CD14-positive monocyte (primary cell): ENCODE results near the gene NFKB1. TPM values are rescaled to one million over a fixed set of nuclear protein-coding genes. Genes with fewer than 3 reads are reported as not detected.

Source experiments
- DNase-seq, 3 donors: peaks; one replicate each; pipeline ENCODE4 v3.0.0-alpha.2; 2011 to 2022
- H2AFZ ChIP-seq: 2 replicates; pipeline ENCODE4 v1.6.0; 2012; ENCODE audit warnings: mild to moderate bottlenecking, low read depth, low read length, inconsistent platforms; ENCODE audit not compliant: insufficient read depth, poor library complexity, severe bottlenecking
- H3K27ac ChIP-seq, 2 donors: 1 replicate in 1 of 2; 2 replicates in 1 of 2; pipeline ENCODE4 v1.5.1; 2012 to 2013; ENCODE audit warnings: low read length in 2 of 2, control low read depth in 1 of 2, inconsistent platforms in 1 of 2, low read depth in 1 of 2, mild to moderate bottlenecking in 1 of 2
- H3K27me3 ChIP-seq, 2 donors: one replicate each; pipeline versions ENCODE4 v1.6.0 to v1.6.1; 2011 to 2013; ENCODE audit warnings: low read length in 2 of 2; ENCODE audit not compliant: control insufficient read depth in 2 of 2, insufficient read depth in 2 of 2
- H3K36me3 ChIP-seq, 2 donors: replicated peaks in 1 of 2; 1 replicate in 1 of 2; 2 replicates in 1 of 2; pipeline versions ENCODE4 v1.5.1 to v1.6.1; 2012 to 2013; ENCODE audit warnings: low read length in 2 of 2, control low read depth in 1 of 2, inconsistent platforms in 1 of 2, mild to moderate bottlenecking in 1 of 2; ENCODE audit not compliant: insufficient read depth in 2 of 2, control insufficient read depth in 1 of 2
- H3K4me1 ChIP-seq, 2 donors: 1 replicate in 1 of 2; 2 replicates in 1 of 2; pipeline versions ENCODE4 v1.5.1 to v1.6.1; 2012 to 2013; ENCODE audit warnings: low read length in 2 of 2, control low read depth in 1 of 2, inconsistent platforms in 1 of 2, mild to moderate bottlenecking in 1 of 2, moderate library complexity in 1 of 2; ENCODE audit not compliant: insufficient read depth in 2 of 2, control insufficient read depth in 1 of 2
- H3K4me2 ChIP-seq: replicated peaks from 2 replicates; pipeline ENCODE3; 2012; ENCODE audit warnings: low read length, moderate library complexity, mild to moderate bottlenecking; ENCODE audit not compliant: poor library complexity, severe bottlenecking; ENCODE audit errors: extremely low read depth
- H3K4me3 ChIP-seq, 3 experiments: fragments of 200-600 bp in 1 of 3; sonication (generic) in 1 of 3; replicated peaks in 1 of 3; 1 replicate in 2 of 3; 2 replicates in 1 of 3; pipeline ENCODE4 v1.5.1; 2011 to 2013; ENCODE audit warnings: low read length in 3 of 3, mild to moderate bottlenecking in 3 of 3, control low read depth in 2 of 3, low read depth in 2 of 3, inconsistent platforms in 1 of 3, moderate library complexity in 1 of 3
- H3K79me2 ChIP-seq: 2 replicates; pipeline ENCODE4 v1.6.0; 2012; ENCODE audit warnings: mild to moderate bottlenecking, control low read depth, inconsistent platforms, low read length, moderate library complexity; ENCODE audit not compliant: insufficient read depth
- H3K9ac ChIP-seq: 2 replicates; pipeline ENCODE4 v1.6.0; 2017; ENCODE audit warnings: low read length, mild to moderate bottlenecking; ENCODE audit not compliant: insufficient read depth, poor library complexity, severe bottlenecking
- H3K9me3 ChIP-seq, 2 donors: replicated peaks in 1 of 2; 1 replicate in 1 of 2; 2 replicates in 1 of 2; pipeline versions ENCODE4 v1.5.1 to v1.6.1; 2012 to 2013; ENCODE audit warnings: low read length in 2 of 2, control low read depth in 1 of 2; ENCODE audit not compliant: control insufficient read depth in 1 of 2, insufficient read depth in 1 of 2
- H4K20me1 ChIP-seq: 2 replicates; pipeline ENCODE4 v1.6.0; 2012; ENCODE audit warnings: mild to moderate bottlenecking, low read length, control low read depth, moderate library complexity; ENCODE audit not compliant: insufficient read depth
- H3K27ac Mint-ChIP-seq, 7 donors: one replicate each; pipeline ENCODE4 v1.8.0; 2020; ENCODE audit warnings: mild to moderate bottlenecking in 7 of 7, mixed read lengths in 7 of 7, moderate library complexity in 6 of 7, inconsistent platforms in 2 of 7
- H3K27me3 Mint-ChIP-seq, 3 donors: one replicate each; pipeline ENCODE4 v1.8.0; 2021 to 2022; ENCODE audit warnings: low read depth in 3 of 3, mild to moderate bottlenecking in 3 of 3, mixed read lengths in 3 of 3, moderate library complexity in 3 of 3, inconsistent platforms in 1 of 3
- H3K36me3 Mint-ChIP-seq, 2 donors: one replicate each; pipeline ENCODE4 v1.8.0; 2020; ENCODE audit warnings: mixed read lengths in 2 of 2, inconsistent platforms in 1 of 2, mild to moderate bottlenecking in 1 of 2
- H3K4me1 Mint-ChIP-seq: one replicate; pipeline ENCODE4 v1.8.0; 2020; ENCODE audit warnings: mild to moderate bottlenecking, mixed read lengths
- H3K4me3 Mint-ChIP-seq, 2 donors: one replicate each; pipeline ENCODE4 v1.8.0; 2020; ENCODE audit warnings: mild to moderate bottlenecking in 2 of 2, mixed read lengths in 2 of 2, moderate library complexity in 1 of 2
- H3K9me3 Mint-ChIP-seq, 7 donors: one replicate each; pipeline ENCODE4 v1.8.0; 2020 to 2022; ENCODE audit warnings: mixed read lengths in 7 of 7, mild to moderate bottlenecking in 6 of 7, moderate library complexity in 6 of 7, inconsistent platforms in 2 of 7
- CTCF ChIP-seq: fragments of 200-600 bp; IDR thresholded peaks from one replicate; pipeline ENCODE4 v1.8.0; 2022; ENCODE audit warnings: antibody characterized with exemption, mild to moderate bottlenecking
- WGBS: methylation state at CpG from one replicate; pipeline ENCODE4 v1.1.5; 2013; ENCODE audit warnings: missing lambda C conversion rate; ENCODE audit not compliant: insufficient coverage; 5-methylcytosine and 5-hydroxymethylcytosine counted together
- intact Hi-C, 2 donors: fragments of 100-400 bp; cut with micrococcal nuclease; formaldehyde crosslinking; loops; one replicate each; pipeline versions ENCODE4 v1.15.0 to v1.15.1; 2023
- polyA plus RNA-seq, 3 donors: library from polyadenylated mRNA; depleted of rRNA in 1 of 3; unstranded in 2 of 3; stranded (reverse) in 1 of 3; fragments of 300-500 nt in 2 of 3; fragments of >200 nt in 1 of 3; fragmentation: Illumina TruSeq in 2 of 3; gene quantifications; 1 replicate in 2 of 3; 2 replicates in 1 of 3; pipeline ENCODE4 v1.2.3, GENCODE V29; 2012 to 2021

The NFKB1 gene
- polyA plus RNA-seq, 3 donors = 9.0 to 34.4 (median 17.8) TPM

DNA sequence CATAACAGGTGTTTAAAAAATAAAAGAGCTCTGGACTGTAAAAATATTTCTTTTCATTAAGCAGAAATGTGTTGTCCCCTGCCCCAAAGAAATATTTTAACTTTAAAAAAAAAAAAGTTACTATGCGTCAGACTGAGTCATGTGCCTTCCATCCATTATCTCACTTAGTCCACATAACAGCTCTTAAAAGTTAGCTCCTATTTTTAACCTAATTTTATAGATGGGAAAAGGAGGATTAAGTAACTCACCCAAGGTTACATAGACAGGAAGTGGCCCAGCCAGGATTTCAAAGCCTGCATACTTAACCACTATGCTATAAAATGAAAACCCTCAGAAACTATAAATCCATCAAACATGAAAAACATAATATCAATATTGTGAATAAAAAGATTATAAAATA lies 161.9 kb downstream of the NFKB1 start:
- Histone ChIP-seq H3K79me2 (no peaks in the 10 kb centered on the region), H3K4me2 (no peak overlapping the region), H3K27me3 (no peaks in the 10 kb centered on the region), H3K27ac (peak overlapping the region in 1 of 2 donors; percentile 10), H4K20me1 (peaks cover 53% of the 10 kb centered on the region), H3K9me3 (no peaks in the 10 kb centered on the region), H3K4me3 (no peak overlapping the region), H3K36me3 (peaks cover 92 to 95% of the 10 kb centered on the region in 2 donors), H2AFZ (no peak overlapping the region), H3K4me1 (no peaks in the 10 kb centered on the region), H3K9ac (no peak overlapping the region)
- Mint-ChIP-seq H3K27me3 (no peaks in the 10 kb centered on the region), H3K4me3 (no peak overlapping the region), H3K9me3 (no peaks in the 10 kb centered on the region), H3K27ac (no peak overlapping the region), H3K4me1 (no peaks in the 10 kb centered on the region), H3K36me3 (peaks cover 49 to 57% of the 10 kb centered on the region in 2 donors)
- WGBS = no CpG with 5 or more reads among the region's 1 CpG
- no peak for DNase-seq
- intact Hi-C loops = no loop called here
- no peak for TF ChIP-seq CTCF

DNA sequence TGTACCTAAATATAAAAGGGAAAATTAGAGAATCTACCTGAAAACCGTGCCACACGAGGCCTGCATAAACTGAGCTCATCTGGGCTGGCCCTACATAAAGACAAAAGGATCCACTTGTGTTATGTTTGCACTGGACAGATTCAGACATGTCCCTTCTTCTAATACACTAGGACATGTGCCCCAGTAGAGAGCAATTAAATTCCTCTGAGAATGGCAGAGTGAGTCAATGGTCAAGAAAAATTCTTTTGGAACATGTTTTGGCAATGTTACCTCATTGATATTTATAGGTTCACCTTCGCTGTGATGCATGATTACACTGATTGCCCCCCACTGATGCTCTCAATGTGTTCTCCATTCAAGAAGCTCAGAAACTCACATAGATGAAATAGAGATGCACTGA lies 164.4 kb downstream of the NFKB1 start:
- Mint-ChIP-seq H3K4me3 (no peak overlapping the region), H3K4me1 (no peaks in the 10 kb centered on the region), H3K9me3 (no peaks in the 10 kb centered on the region), H3K27ac (no peak overlapping the region), H3K36me3 (peaks cover 67 to 81% of the 10 kb centered on the region in 2 donors), H3K27me3 (no peaks in the 10 kb centered on the region)
- Histone ChIP-seq H3K4me1 (no peaks in the 10 kb centered on the region), H3K27ac (no peak overlapping the region), H3K79me2 (no peaks in the 10 kb centered on the region), H4K20me1 (peaks cover 41% of the 10 kb centered on the region), H3K9ac (no peak overlapping the region), H3K27me3 (no peaks in the 10 kb centered on the region), H3K4me2 (no peak overlapping the region), H2AFZ (no peak overlapping the region), H3K36me3 (peaks cover 89 to 96% of the 10 kb centered on the region in 2 donors), H3K4me3 (no peak overlapping the region), H3K9me3 (no peaks in the 10 kb centered on the region)
- DNase-seq = no peak
- no CpG with 5 or more reads among the region's 3 CpGs for WGBS
- intact Hi-C loops = no loop called here
- TF ChIP-seq CTCF = no peak

Other genes with a start within 250 kb of the NFKB1 start
- gene SLC39A8, start 155.9 kb upstream of the NFKB1 start, polyA plus RNA-seq = 1 to 10 TPM; 1.8 to 7.8 (median 6.1) TPM